ENCODE data around the gene INF2.

Gene INF2

DNA sequence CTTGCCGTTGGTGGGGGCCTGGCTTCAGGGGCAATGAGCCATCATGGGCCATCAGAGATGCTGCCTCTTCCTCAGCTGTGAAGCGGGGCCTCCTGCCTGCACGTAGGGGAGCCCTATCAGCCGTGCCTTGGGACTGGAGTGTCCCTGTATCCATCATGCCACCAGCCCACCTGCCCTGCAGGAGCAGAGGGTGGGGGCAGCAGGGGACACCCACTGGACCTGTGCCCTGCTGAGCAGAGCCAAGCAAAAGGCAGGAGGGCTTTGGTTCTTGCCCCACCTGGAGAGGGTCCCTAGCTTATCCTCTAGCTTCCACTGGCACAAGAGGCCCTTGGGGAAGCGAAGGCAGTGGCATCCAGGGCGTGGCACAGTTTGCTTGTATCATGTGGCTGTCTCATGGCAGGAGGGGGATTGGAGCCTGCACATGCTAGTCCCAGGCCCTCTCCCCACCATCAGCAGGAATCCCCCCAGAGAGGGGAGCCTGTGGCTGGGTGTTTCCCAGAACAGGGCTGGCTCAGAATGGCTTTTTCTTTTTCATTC lies 44.7 kb downstream of the INF2 start:
- peak overlapping the region; percentile 52 for H4K8ac ChIP-seq (ENCODE audit: low read length)
- no peak overlapping the region for H2BK5ac ChIP-seq (ENCODE audit: low read depth, low read length, poor library complexity, severe bottlenecking)
- 79% methylated on average over 6 of the region's 6 CpGs for WGBS
- no peak for DNase-seq
- H3K4me3 ChIP-seq (ENCODE audit: insufficient read depth in 1 of 2, low read depth in 1 of 2, low read length in 2 of 2) = no peak overlapping the region
- H2AFZ ChIP-seq (ENCODE audit: low read depth, low read length) = no peak overlapping the region
- peak overlapping the region; percentile 77 for H2BK120ac ChIP-seq (ENCODE audit: low read depth, low read length)
- H2BK12ac ChIP-seq (ENCODE audit: low read length in 2 of 2) = peak overlapping the region; percentile 14 to 90
- no peaks in the 10 kb centered on the region for H3K79me1 ChIP-seq (replicated peaks; ENCODE audit: low read length, poor library complexity, severe bottlenecking)
- no peaks in the 10 kb centered on the region for H3K9me3 ChIP-seq (ENCODE audit: control insufficient read depth, low read length)
- H3K27ac ChIP-seq (ENCODE audit: low read length, poor library complexity, severe bottlenecking) = no peak overlapping the region
- H2AK5ac ChIP-seq (ENCODE audit: low read length, severe bottlenecking) = no peak overlapping the region
- H3K36me3 ChIP-seq (ENCODE audit: control insufficient read depth in 1 of 2, insufficient read depth in 2 of 2, low read depth in 1 of 2, low read length in 2 of 2) = no peaks in the 10 kb centered on the region
- H3K4me2 ChIP-seq (ENCODE audit: low read length, poor library complexity, severe bottlenecking) = no peak overlapping the region
- H3K23ac ChIP-seq (ENCODE audit: low read length in 2 of 2) = no peak overlapping the region
- H3K14ac ChIP-seq (ENCODE audit: low read length in 2 of 2) = peak overlapping the region in 1 of 2 experiments; percentile 53
- peak overlapping the region; percentile 56 to 84 for H3K4ac ChIP-seq (ENCODE audit: low read depth in 1 of 2, low read length in 2 of 2)
- no peak overlapping the region for H3K9ac ChIP-seq (ENCODE audit: low read length)
- peak overlapping the region; percentile 85 for H4K91ac ChIP-seq (ENCODE audit: low read length)
- H3K27me3 ChIP-seq (ENCODE audit: control insufficient read depth in 1 of 2, insufficient read depth in 1 of 2, low read length in 2 of 2) = peaks cover 7 to 11% of the 10 kb centered on the region in 2 experiments
- H2BK15ac ChIP-seq (ENCODE audit: low read depth, poor library complexity, severe bottlenecking) = peak overlapping the region; percentile 54
- H3K4me1 ChIP-seq (ENCODE audit: control insufficient read depth, insufficient read depth, low read depth, low read length) = peaks cover 12% of the 10 kb centered on the region
- peak overlapping the region; percentile 27 to 49 for H3K18ac ChIP-seq (ENCODE audit: low read depth in 1 of 2, low read length in 2 of 2)

GRCh38 chr14:104734601-104734990 lies 45.2 kb downstream of the INF2 start:
- no peak for DNase-seq
- 96% methylated on average over 7 of the region's 9 CpGs for WGBS
- Histone ChIP-seq H2BK15ac (ENCODE audit: low read depth, poor library complexity, severe bottlenecking) (peak overlapping the region; percentile 44), H3K27ac (ENCODE audit: low read length, poor library complexity, severe bottlenecking) (no peak overlapping the region), H2AFZ (ENCODE audit: low read depth, low read length) (no peak overlapping the region), H3K4me2 (ENCODE audit: low read length, poor library complexity, severe bottlenecking) (no peak overlapping the region), H2AK5ac (ENCODE audit: low read length, severe bottlenecking) (no peak overlapping the region), H2BK12ac (ENCODE audit: low read length in 2 of 2) (peak overlapping the region; percentile 91 to 98), H4K8ac (ENCODE audit: low read length) (no peak overlapping the region), H3K36me3 (ENCODE audit: control insufficient read depth in 1 of 2, insufficient read depth in 2 of 2, low read depth in 1 of 2, low read length in 2 of 2) (no peaks in the 10 kb centered on the region), H3K4me3 (ENCODE audit: insufficient read depth in 1 of 2, low read depth in 1 of 2, low read length in 2 of 2) (no peak overlapping the region), H2BK5ac (ENCODE audit: low read depth, low read length, poor library complexity, severe bottlenecking) (no peak overlapping the region), H3K23ac (ENCODE audit: low read length in 2 of 2) (no peak overlapping the region), H3K9ac (ENCODE audit: low read length) (no peak overlapping the region), H3K4me1 (ENCODE audit: control insufficient read depth, insufficient read depth, low read depth, low read length) (peaks cover 12% of the 10 kb centered on the region), H3K4ac (ENCODE audit: low read depth in 1 of 2, low read length in 2 of 2) (peak overlapping the region; percentile 56 to 84), H3K14ac (ENCODE audit: low read length in 2 of 2) (no peak overlapping the region), H3K9me3 (ENCODE audit: control insufficient read depth, low read length) (no peaks in the 10 kb centered on the region), H4K91ac (ENCODE audit: low read length) (peak overlapping the region; percentile 100), H3K18ac (ENCODE audit: low read depth in 1 of 2, low read length in 2 of 2) (peak overlapping the region; percentile 27 to 93), H3K79me1 (replicated peaks; ENCODE audit: low read length, poor library complexity, severe bottlenecking) (no peaks in the 10 kb centered on the region), H3K27me3 (ENCODE audit: control insufficient read depth in 1 of 2, insufficient read depth in 1 of 2, low read length in 2 of 2) (peaks cover 7 to 14% of the 10 kb centered on the region in 2 experiments), H2BK120ac (ENCODE audit: low read depth, low read length) (peak overlapping the region; percentile 77)

DNA sequence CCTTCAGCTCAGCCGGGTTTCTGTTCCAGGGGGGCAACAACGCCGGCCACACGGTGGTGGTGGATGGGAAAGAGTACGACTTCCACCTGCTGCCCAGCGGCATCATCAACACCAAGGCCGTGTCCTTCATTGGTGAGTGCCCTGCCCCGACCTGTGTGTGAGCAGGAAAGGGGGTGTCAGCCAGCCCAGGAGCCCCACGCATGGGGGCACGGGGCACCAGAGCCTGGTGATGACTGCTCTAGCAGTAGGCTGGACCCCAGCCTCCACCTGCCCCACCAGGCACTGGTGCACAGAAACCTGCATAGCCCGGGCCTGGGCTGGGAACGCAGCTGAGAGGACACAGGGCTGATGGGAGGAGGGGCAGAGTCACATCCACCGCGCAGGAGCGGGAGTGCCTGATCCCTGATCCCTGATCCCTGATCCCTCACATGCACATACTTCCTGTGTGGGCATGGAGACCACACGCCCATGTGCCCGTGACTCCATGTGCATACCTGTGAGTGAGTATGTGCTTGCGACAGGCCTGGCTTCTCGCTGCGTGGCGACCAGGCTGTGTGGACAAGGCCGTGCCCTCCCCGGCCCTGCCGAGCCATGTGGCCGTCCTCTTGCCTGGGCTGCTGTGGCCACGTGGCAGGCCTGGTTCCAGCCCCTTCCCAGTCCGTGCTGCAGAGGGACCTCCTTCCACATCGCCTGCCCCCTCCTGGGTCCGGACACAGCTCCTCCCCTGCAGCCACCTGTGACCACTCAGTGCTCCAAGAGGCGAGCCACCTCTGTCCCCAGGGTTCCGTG lies 45.8 kb downstream of the INF2 start:
- Histone ChIP-seq H3K27me3 (ENCODE audit: control insufficient read depth in 1 of 2, insufficient read depth in 1 of 2, low read length in 2 of 2) (peaks cover 7 to 14% of the 10 kb centered on the region in 2 experiments), H2BK15ac (ENCODE audit: low read depth, poor library complexity, severe bottlenecking) (peak overlapping the region; percentile 96), H3K36me3 (ENCODE audit: control insufficient read depth in 1 of 2, insufficient read depth in 2 of 2, low read depth in 1 of 2, low read length in 2 of 2) (peaks cover 0 to 2% of the 10 kb centered on the region in 2 experiments), H2AFZ (ENCODE audit: low read depth, low read length) (no peak overlapping the region), H3K23ac (ENCODE audit: low read length in 2 of 2) (no peak overlapping the region), H3K4me1 (ENCODE audit: control insufficient read depth, insufficient read depth, low read depth, low read length) (peaks cover 12% of the 10 kb centered on the region), H2BK120ac (ENCODE audit: low read depth, low read length) (peak overlapping the region; percentile 85), H3K18ac (ENCODE audit: low read depth in 1 of 2, low read length in 2 of 2) (peak overlapping the region; percentile 93 to 97), H3K14ac (ENCODE audit: low read length in 2 of 2) (peak overlapping the region in 1 of 2 experiments; percentile 82), H2BK12ac (ENCODE audit: low read length in 2 of 2) (peak overlapping the region; percentile 91 to 98), H2BK5ac (ENCODE audit: low read depth, low read length, poor library complexity, severe bottlenecking) (no peak overlapping the region), H2AK5ac (ENCODE audit: low read length, severe bottlenecking) (no peak overlapping the region), H3K79me1 (replicated peaks; ENCODE audit: low read length, poor library complexity, severe bottlenecking) (no peaks in the 10 kb centered on the region), H3K4me3 (ENCODE audit: insufficient read depth in 1 of 2, low read depth in 1 of 2, low read length in 2 of 2) (no peak overlapping the region), H3K9me3 (ENCODE audit: control insufficient read depth, low read length) (no peaks in the 10 kb centered on the region), H3K4ac (ENCODE audit: low read depth in 1 of 2, low read length in 2 of 2) (peak overlapping the region; percentile 56 to 84), H4K91ac (ENCODE audit: low read length) (peak overlapping the region; percentile 100), H3K4me2 (ENCODE audit: low read length, poor library complexity, severe bottlenecking) (no peak overlapping the region), H3K27ac (ENCODE audit: low read length, poor library complexity, severe bottlenecking) (no peak overlapping the region), H4K8ac (ENCODE audit: low read length) (peak overlapping the region; percentile 97), H3K9ac (ENCODE audit: low read length) (no peak overlapping the region)
- WGBS = 92% methylated on average over 31 of the region's 31 CpGs
- DNase-seq = no peak

Data from mesenchymal stem cell (in vitro differentiated cells and primary cell).